ENCODE results near the gene KCNK1.
"Not testable (repeated sequence)": the region's sequence is repeated elsewhere in the genome, so short reads cannot be mapped to it uniquely, and the experiment has no call there.

Gene KCNK1

GRCh38 chr1:233608988-233609387, 4.9 kb upstream of the KCNK1 start:
- no peak for DNase-seq

- DNase-seq = no peak
Observed at GRCh38 chr1:233609926-233610325, 4.0 kb upstream of the KCNK1 start.

- DNase-seq = no peak
Observed at GRCh38 chr1:233610628-233611027, 3.3 kb upstream of the KCNK1 start.

GRCh38 chr1:233611363-233611762, 2.5 kb upstream of the KCNK1 start:
- not testable (repeated sequence) for DNase-seq

- DNase-seq = no peak
Observed at GRCh38 chr1:233614173-233614742, 352 bp downstream of the KCNK1 start.

GRCh38 chr1:233614743-233615521, 1.0 kb downstream of the KCNK1 start:
- DNase-seq = no peak

GRCh38 chr1:233615571-233615970, 1.7 kb downstream of the KCNK1 start:
- no peak for DNase-seq

- no peak for DNase-seq
Observed at GRCh38 chr1:233617025-233617424, 3.1 kb downstream of the KCNK1 start.

GRCh38 chr1:233619414-233619813, 5.5 kb downstream of the KCNK1 start:
- DNase-seq = not testable (repeated sequence)

- no peak for DNase-seq
Observed at GRCh38 chr1:233620065-233620464, 6.2 kb downstream of the KCNK1 start.

GRCh38 chr1:233621923-233622322, 8.0 kb downstream of the KCNK1 start:
- DNase-seq = no peak

- no peak for DNase-seq
Observed at GRCh38 chr1:233624289-233624688, 10.4 kb downstream of the KCNK1 start.

GRCh38 chr1:233625087-233625486, 11.2 kb downstream of the KCNK1 start:
- no peak for DNase-seq

GRCh38 chr1:233625510-233625981, 11.6 kb downstream of the KCNK1 start:
- DNase-seq = no peak

GRCh38 chr1:233627376-233627775, 13.5 kb downstream of the KCNK1 start:
- no peak for DNase-seq

- no peak for DNase-seq
Observed at GRCh38 chr1:233627823-233628222, 13.9 kb downstream of the KCNK1 start.

GRCh38 chr1:233629305-233629935, 15.5 kb downstream of the KCNK1 start:
- DNase-seq = no peak

- no peak for DNase-seq
Observed at GRCh38 chr1:233631810-233632405, 18.0 kb downstream of the KCNK1 start.

- DNase-seq = no peak
Observed at GRCh38 chr1:233632436-233632835, 18.5 kb downstream of the KCNK1 start.

GRCh38 chr1:233635765-233636502, 22.0 kb downstream of the KCNK1 start:
- DNase-seq = no peak

GRCh38 chr1:233636503-233636877, 22.6 kb downstream of the KCNK1 start:
- no peak for DNase-seq

GRCh38 chr1:233638513-233638912, 24.6 kb downstream of the KCNK1 start:
- no peak for DNase-seq

- no peak for DNase-seq
Observed at GRCh38 chr1:233639611-233640010, 25.7 kb downstream of the KCNK1 start.

Data from inflammatory macrophage (primary cell).